Stimulated activated CD4-positive, alpha-beta T cell treated with anti-CD3 and anti-CD28 coated beads, Interleukin-15, amount 100 ng/mL, for 1 hour (primary cell): Measurements from ENCODE around the gene TNFRSF4.

ENCODE experiments used
- DNase-seq, 2 donors: peaks; one replicate each; pipeline ENCODE4 v3.0.0-alpha.2; 2020; ENCODE audit warnings: low read depth in 1 of 2, low spot score in 1 of 2

The TNFRSF4 gene

GRCh38 chr1:1234180-1234808 is 20.3 kb upstream of the TNFRSF4 start:
- DNase-seq: no peak

DNA sequence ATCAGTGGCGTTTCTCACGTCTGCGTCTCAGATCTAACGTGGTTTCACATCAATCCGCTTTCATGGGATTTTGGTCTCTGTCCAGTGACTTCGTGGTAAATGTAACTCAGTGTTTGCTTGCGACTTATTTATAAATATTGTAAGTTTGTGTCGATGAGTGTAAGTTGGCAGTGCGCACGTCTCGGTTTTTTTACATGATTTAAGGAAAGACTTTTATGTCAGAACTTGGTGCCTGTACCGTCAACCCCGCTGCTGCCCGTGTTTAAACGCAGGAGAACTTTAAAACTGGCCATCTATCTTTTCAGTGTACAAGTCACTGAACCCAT is 19.6 kb upstream of the TNFRSF4 start:
- no peak for DNase-seq

GRCh38 chr1:1232796-1233566 is 19.0 kb upstream of the TNFRSF4 start:
- no peak for DNase-seq

GRCh38 chr1:1232208-1232795 is 18.3 kb upstream of the TNFRSF4 start, which contains the start of gene B3GALT6:
B3GALT6 (plus strand) TSS chr1:1232237; CDS start chr1:1232279, 42 bp downstream.
- DNase-seq: no peak

DNA sequence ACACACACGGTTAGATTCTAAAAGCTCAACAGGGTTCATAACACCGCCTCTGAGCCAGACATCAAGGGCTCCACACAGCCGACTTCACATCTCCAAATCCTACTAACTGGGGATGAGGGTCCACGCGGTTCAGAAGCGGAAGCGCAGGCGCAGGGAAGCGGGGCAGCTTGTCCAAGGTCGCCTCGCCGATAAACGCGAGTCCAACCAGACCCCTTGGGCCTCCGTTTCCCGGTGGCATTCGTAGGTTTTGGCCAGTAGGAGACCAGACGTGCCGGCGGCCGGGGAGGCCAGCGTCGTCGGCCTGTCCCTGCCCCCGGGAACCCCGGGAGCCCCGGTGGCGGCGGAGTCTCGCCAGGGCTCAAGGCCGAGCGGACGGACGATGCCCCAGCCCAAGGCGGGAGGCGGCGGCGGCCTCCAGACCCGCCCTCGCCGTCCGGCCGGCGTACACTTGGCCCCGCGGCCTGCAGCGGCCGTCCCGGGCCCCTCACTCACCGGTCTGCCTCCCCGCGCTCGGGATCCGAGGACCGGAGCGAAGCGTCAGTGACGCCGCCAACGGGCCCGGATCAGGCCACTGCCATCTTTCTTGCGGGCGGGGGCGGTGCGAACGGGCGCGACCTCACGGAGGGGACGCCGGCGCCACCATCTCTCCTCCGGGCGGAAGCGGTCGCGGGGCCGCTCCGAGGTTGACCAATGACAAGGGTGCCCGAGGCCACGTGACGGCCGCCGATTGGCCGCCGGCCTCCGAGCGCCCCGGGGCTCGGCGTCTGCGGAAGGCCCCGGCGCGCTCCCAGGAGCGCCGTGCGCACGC is 17.7 kb upstream of the TNFRSF4 start, which contains the start of gene SDF4:
Gene SDF4 (minus strand): TSS at position 602 of the 808 bp plus-strand sequence. CDS start 3,229 bp downstream, outside the sequence.
- peak; percentile 92 to 94 for DNase-seq

GRCh38 chr1:1230656-1231399 is 16.9 kb upstream of the TNFRSF4 start:
- no peak for DNase-seq

GRCh38 chr1:1229770-1230169 is 15.8 kb upstream of the TNFRSF4 start:
- DNase-seq: no peak

- DNase-seq: no peak
These were observed 14.8 kb upstream of the TNFRSF4 start for GRCh38 chr1:1228596-1229321.

- no peak for DNase-seq
These were observed 14.2 kb upstream of the TNFRSF4 start for GRCh38 chr1:1228187-1228586.

DNA sequence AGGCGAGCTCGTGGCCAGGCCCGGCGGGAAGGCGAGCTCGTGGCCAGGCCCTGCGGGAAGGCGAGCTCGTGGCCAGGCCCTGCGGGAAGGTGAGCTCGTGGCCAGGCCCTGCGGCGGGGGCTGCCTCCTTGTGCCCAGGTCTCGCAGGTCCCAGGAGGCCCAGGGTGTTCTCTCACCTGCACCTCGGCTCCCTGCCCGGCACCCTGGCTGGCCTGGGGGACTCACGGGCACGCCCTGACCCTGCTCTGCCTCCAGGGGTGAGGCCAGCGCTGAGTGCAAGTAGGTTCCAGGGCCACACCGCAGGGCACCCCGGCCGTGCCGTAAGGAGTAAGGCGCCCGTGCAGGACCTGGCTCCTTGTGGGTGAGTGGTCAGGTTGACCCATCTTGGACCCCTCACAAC is 13.4 kb upstream of the TNFRSF4 start:
- no peak for DNase-seq

DNA sequence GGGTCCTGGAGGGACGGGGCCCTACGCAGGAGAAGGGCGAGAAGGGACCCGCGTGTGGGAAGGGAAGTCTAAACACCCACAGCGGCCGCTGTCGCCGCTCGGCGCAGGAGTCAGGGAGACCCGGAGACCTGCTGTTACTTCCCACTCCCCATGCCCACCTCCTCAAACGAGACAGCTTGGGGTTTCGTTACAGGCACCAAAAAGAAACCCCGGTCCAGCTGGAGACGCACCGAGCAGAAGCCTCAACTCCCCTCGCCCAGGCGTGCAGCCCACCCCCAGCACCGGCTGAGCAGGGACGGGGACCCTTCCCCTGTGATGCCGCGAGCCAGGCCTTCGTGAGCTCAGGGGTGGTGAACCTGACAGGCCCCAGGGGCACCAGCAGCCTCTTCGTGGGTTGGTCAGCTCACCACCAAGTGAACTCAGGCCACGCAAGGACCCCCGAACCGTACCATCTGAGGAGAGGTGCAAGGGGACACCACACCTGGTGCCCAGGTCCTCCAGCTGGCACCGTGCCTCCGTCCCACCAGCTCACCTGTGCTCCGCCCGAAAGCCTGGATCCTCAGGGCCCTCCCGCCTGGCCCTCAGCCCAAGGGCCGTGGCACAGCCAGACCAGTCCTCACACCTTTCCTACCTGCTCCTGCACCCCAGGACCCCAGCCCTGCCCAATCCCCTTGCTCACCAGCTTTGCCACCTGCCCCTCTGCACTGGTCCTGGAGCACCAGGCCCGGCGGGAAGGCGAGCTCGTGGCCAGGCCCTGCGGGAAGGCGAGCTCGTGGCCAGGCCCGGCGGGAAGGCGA is 12.8 kb upstream of the TNFRSF4 start:
- DNase-seq: no peak

DNA sequence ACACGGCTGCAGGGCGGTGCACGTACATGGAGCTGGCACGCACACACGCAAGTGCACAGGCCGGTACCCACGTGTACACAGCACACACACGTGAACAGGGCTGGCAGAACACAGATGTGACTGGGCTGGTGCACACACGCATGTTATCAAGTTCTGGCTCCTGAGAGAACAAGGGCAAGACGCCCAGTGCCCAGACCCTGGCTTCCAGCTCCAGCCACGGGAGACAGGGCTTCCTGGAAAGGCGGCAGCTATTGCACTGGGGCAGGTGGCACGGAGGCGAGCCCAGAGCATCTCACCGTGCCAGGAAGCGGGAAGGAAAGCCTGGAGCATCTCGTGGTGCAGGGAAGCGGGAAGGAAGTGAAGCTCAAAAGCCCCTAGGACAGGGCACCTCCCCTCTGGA is 12.0 kb upstream of the TNFRSF4 start:
- DNase-seq: no peak

GRCh38 chr1:1225238-1225845 is 11.4 kb upstream of the TNFRSF4 start:
- DNase-seq: no peak

DNA sequence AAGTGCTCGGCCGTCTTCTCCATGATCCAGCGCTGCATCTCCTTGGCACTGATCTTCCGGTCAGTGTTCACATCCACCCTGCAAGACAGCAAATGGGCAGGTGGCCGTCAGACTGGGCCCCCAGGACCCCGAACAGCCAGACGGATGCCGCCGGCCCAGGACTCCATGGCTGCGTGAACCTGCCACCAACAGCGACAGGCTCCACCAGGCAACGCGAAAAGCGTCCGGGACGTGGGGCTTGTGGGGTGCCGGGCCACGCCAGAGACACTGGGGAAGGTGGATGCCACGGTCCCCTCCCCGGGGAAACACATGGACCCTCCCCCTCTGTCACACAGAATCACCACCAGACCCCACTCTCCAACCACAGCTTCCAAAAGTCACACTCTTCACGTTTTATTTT is 9.9 kb upstream of the TNFRSF4 start:
- no peak for DNase-seq

DNA sequence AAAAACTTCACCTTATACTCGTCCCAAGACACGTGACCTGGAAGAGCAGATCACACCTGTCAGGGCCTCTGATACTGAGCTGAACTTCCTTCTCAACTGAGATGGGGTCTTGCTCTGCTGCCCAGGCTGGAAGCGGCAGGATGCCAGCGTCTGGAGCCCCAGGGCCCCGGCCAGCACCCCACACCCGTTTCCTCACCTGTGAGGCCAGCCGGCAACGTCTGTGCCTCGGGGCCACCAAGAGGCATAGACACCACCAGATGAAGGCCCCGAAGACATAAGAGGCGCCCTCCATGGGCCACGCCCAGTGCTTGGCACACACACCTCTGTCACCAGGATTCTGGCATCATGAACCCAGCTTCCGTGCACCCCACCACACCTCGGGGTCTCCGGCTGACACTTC is 9.4 kb upstream of the TNFRSF4 start:
- DNase-seq: no peak

DNA sequence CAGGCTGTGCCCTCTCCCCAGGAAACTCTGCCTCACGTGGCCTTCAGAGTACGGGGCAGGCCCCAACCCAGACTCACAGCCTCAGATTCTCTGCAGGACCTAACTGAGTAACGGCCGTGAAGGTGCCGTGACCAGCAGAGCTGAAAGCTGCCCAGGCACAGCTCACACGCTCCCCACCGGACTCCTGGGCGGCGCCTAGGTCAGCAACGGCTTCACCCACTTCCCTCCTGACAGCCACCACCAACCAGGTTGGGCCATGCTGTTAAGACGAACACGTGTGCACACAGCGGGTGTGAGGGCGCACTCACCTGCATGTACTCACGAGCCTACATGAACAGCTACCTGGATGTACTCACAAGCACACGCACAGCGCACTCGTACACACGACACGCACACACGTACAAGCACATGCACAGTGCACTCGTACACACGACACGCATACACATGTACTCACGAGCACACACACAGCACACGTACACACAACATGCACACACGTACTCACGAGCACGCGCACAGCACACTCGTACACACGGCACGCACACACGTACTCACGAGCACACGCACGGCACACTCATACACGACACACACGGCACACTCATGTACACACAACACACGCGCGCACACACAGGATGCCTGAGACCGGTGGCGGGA is 8.7 kb upstream of the TNFRSF4 start:
- DNase-seq: no peak

GRCh38 chr1:1221887-1222574 is 8.1 kb upstream of the TNFRSF4 start:
- no peak for DNase-seq

DNA sequence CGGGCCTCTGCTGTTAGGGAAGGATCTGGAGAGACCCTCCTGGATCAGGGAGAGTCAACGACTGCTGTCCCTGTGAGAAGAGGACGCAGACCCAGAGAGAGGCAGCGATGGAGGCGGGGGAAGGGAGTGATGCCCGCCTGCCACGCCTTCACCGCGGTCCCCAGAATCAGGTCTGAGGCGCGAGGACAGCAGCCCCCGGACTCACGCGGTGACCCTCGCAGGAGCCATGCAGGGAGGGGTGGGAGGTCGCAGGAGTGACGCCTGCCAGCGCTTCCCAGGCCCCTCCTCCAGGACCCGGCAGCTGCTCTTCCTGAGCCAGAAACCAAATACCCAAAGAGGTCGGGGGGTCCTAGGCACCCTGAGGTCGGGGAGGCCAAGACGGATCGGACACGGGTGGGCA is 6.2 kb upstream of the TNFRSF4 start:
- DNase-seq: no peak
